ENCODE results near the gene NRXN3. TPM values are rescaled to one million over a fixed set of nuclear protein-coding genes. Genes with fewer than 3 reads are reported as not detected.

Gene NRXN3
- total RNA-seq, 1 donor from 2014 or later: 11.4 TPM

GRCh38 chr14:78319887-78320635, 149.9 kb downstream of the NRXN3 start:
- Mint-ChIP-seq H3K36me3 (no peaks in the 10 kb centered on the region), H3K9me3 (no peaks in the 10 kb centered on the region), H3K4me1 (peaks cover 8% of the 10 kb centered on the region), H3K27me3 (ENCODE audit: low read depth) (peaks cover 20% of the 10 kb centered on the region), H3K27ac (no peak overlapping the region), H3K4me3 (no peak overlapping the region)
- TF ChIP-seq, protein P1, sequence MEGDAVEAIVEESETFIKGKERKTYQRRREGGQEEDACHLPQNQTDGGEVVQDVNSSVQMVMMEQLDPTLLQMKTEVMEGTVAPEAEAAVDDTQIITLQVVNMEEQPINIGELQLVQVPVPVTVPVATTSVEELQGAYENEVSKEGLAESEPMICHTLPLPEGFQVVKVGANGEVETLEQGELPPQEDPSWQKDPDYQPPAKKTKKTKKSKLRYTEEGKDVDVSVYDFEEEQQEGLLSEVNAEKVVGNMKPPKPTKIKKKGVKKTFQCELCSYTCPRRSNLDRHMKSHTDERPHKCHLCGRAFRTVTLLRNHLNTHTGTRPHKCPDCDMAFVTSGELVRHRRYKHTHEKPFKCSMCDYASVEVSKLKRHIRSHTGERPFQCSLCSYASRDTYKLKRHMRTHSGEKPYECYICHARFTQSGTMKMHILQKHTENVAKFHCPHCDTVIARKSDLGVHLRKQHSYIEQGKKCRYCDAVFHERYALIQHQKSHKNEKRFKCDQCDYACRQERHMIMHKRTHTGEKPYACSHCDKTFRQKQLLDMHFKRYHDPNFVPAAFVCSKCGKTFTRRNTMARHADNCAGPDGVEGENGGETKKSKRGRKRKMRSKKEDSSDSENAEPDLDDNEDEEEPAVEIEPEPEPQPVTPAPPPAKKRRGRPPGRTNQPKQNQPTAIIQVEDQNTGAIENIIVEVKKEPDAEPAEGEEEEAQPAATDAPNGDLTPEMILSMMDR (IDR thresholded peaks at IDR 0.05; ENCODE audit: unreplicated experiment): no peak
- DNase-seq (ENCODE audit: low spot score in 2 of 2, unreplicated experiment in 2 of 2): no peak

- H3K27ac Mint-ChIP-seq: no peak overlapping the region
- TF ChIP-seq, protein P1 (IDR thresholded peaks at IDR 0.05; ENCODE audit: unreplicated experiment): no peak
- H3K27me3 Mint-ChIP-seq (ENCODE audit: low read depth): peaks cover 26% of the 10 kb centered on the region
- no peak for DNase-seq (ENCODE audit: low spot score in 2 of 2, unreplicated experiment in 2 of 2)
- peaks cover 5% of the 10 kb centered on the region for H3K4me1 Mint-ChIP-seq
- no peaks in the 10 kb centered on the region for H3K36me3 Mint-ChIP-seq
- H3K4me3 Mint-ChIP-seq: no peak overlapping the region
- H3K9me3 Mint-ChIP-seq: peaks cover 3% of the 10 kb centered on the region
These were observed 154.2 kb downstream of the NRXN3 start for GRCh38 chr14:78324353-78324752.

DNA sequence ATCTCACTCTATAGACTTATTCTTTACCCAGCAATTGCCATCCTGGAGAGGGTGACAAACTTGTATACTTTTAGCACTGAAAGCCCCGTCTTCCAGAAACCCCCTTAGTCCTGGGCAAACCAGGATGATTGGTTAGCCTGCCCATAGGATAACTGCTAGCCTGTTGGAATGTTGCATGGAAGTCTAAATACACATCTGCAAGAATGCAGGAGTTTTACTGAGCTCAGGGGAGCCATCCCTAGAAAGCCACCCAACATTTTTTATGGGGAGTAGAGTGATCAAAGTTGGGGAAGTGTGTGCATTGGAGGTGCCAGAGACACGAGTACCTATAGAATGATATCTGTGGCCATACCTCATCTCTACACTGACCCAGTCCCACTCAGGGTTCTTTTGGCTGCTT, 155.7 kb downstream of the NRXN3 start:
- H3K4me3 Mint-ChIP-seq: no peak overlapping the region
- peaks cover 26% of the 10 kb centered on the region for H3K27me3 Mint-ChIP-seq (ENCODE audit: low read depth)
- H3K36me3 Mint-ChIP-seq: no peaks in the 10 kb centered on the region

DNA sequence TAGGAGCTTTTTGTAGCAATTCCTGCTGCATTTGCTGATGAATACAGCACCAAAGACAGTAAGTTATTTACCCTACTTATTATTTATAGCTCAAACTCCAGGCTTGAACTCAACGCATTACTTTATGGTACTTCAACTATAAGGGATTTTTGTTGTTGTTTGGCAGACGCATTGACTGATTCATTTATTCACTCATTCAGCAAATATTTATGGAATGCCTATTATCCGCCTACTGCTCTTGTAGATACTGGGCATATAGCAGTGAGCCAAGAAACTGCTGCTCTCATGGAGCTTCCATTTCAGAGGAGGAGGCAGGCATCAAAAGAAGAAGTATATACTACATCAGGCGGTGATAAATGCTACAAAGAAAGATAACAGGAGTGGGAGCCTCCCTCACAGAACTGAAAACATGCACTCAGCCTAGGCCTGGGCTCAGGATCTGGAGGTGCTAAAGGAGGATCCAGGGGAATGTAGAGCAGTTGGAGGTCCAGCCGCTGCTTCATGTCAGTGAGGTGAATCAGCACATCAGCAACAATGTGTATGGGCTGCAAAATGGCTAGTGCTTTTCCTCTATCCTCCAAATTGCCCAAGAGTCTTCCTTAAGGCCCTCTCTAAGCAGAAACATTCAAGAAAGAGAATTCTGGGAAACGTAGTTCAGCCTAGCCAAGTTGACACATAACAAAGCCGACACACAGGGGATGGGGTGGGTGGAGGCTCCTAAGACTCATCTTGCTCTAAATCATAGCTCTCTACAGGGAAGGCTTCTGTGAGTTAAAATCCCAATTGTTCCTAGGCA, 157.5 kb downstream of the NRXN3 start:
- no peak overlapping the region for H3K27ac Mint-ChIP-seq
- H3K4me1 Mint-ChIP-seq: no peaks in the 10 kb centered on the region
- TF ChIP-seq, protein P1 (IDR thresholded peaks at IDR 0.05; ENCODE audit: unreplicated experiment): no peak
- DNase-seq (ENCODE audit: low spot score in 2 of 2, unreplicated experiment in 2 of 2): no peak
- H3K36me3 Mint-ChIP-seq: no peaks in the 10 kb centered on the region
- no peak overlapping the region for H3K4me3 Mint-ChIP-seq
- H3K27me3 Mint-ChIP-seq (ENCODE audit: low read depth): peaks cover 13% of the 10 kb centered on the region
- H3K9me3 Mint-ChIP-seq: peaks cover 3% of the 10 kb centered on the region

More for the DNA sequence above, 155.7 kb downstream of the NRXN3 start:
- DNase-seq (ENCODE audit: low spot score in 2 of 2, unreplicated experiment in 2 of 2): no peak
- Mint-ChIP-seq H3K27ac (no peak overlapping the region), H3K4me1 (no peaks in the 10 kb centered on the region), H3K9me3 (peaks cover 3% of the 10 kb centered on the region)
- TF ChIP-seq, protein P1 (IDR thresholded peaks at IDR 0.05; ENCODE audit: unreplicated experiment): no peak

- Mint-ChIP-seq H3K27ac (no peak overlapping the region), H3K27me3 (ENCODE audit: low read depth) (peaks cover 16% of the 10 kb centered on the region), H3K4me3 (no peak overlapping the region), H3K9me3 (peaks cover 3% of the 10 kb centered on the region), H3K4me1 (no peaks in the 10 kb centered on the region), H3K36me3 (no peaks in the 10 kb centered on the region)
- no peak for DNase-seq (ENCODE audit: low spot score in 2 of 2, unreplicated experiment in 2 of 2)
- TF ChIP-seq, protein P1 (IDR thresholded peaks at IDR 0.05; ENCODE audit: unreplicated experiment): no peak
These were observed 159.2 kb downstream of the NRXN3 start for GRCh38 chr14:78329371-78329770.

Measured in mesothelial cell of epicardium (in vitro differentiated cells).